Mesenchymal stem cell (in vitro differentiated cells and primary cell): Measurements from ENCODE around the gene TPSG1.
"Not testable (repeated sequence)": the region's sequence is repeated elsewhere in the genome, so short reads cannot be mapped to it uniquely, and the experiment has no call there.

Experiments
- DNase-seq: peaks from one replicate; pipeline ENCODE4 v3.0.0-alpha.2; 2013
- H2AFZ ChIP-seq: one replicate; pipeline ENCODE4 v1.6.1; 2013; ENCODE audit warnings: low read depth, mild to moderate bottlenecking, control low read depth, inconsistent platforms, low read length, moderate library complexity
- H2AK5ac ChIP-seq: 2 replicates; pipeline ENCODE4 v1.6.1; 2013; ENCODE audit warnings: low read length, moderate library complexity, mild to moderate bottlenecking, inconsistent platforms; ENCODE audit not compliant: severe bottlenecking
- H2BK120ac ChIP-seq: one replicate; pipeline ENCODE4 v1.6.1; 2013; ENCODE audit warnings: low read depth, mild to moderate bottlenecking, inconsistent platforms, low read length, moderate library complexity
- H2BK12ac ChIP-seq, 2 experiments: one replicate each; pipeline ENCODE4 v1.6.1; 2013; ENCODE audit warnings: inconsistent platforms in 2 of 2, low read length in 2 of 2, mild to moderate bottlenecking in 2 of 2, moderate library complexity in 2 of 2, control low read depth in 1 of 2
- H2BK15ac ChIP-seq: one replicate; pipeline ENCODE4 v1.6.1; 2013; ENCODE audit warnings: mild to moderate bottlenecking, low read depth, inconsistent platforms; ENCODE audit not compliant: poor library complexity, severe bottlenecking
- H2BK5ac ChIP-seq: 2 replicates; pipeline ENCODE4 v1.6.1; 2013; ENCODE audit warnings: low read depth, mild to moderate bottlenecking, low read length, control low read depth, inconsistent platforms; ENCODE audit not compliant: poor library complexity, severe bottlenecking
- H3K14ac ChIP-seq, 2 experiments: one replicate each; pipeline ENCODE4 v1.6.1; 2013; ENCODE audit warnings: inconsistent platforms in 2 of 2, low read length in 2 of 2, control low read depth in 1 of 2, mild to moderate bottlenecking in 1 of 2, moderate library complexity in 1 of 2
- H3K18ac ChIP-seq, 2 experiments: one replicate each; pipeline ENCODE4 v1.6.1; 2013; ENCODE audit warnings: inconsistent platforms in 2 of 2, low read length in 2 of 2, control low read depth in 1 of 2, low read depth in 1 of 2, mild to moderate bottlenecking in 1 of 2
- H3K23ac ChIP-seq, 2 experiments: one replicate each; pipeline ENCODE4 v1.6.1; 2013; ENCODE audit warnings: inconsistent platforms in 2 of 2, low read length in 2 of 2, mild to moderate bottlenecking in 2 of 2, moderate library complexity in 2 of 2, control low read depth in 1 of 2
- H3K27ac ChIP-seq: 2 replicates; pipeline ENCODE4 v1.5.1; 2013; ENCODE audit warnings: mild to moderate bottlenecking, moderate library complexity, low read length, control low read depth, inconsistent platforms; ENCODE audit not compliant: poor library complexity, severe bottlenecking
- H3K27me3 ChIP-seq, 2 experiments: 2 replicates each; pipeline versions ENCODE4 v1.6.1 to v1.7.0; 2013; ENCODE audit warnings: low read length in 2 of 2, mild to moderate bottlenecking in 2 of 2, moderate library complexity in 2 of 2, control low read depth in 1 of 2, inconsistent platforms in 1 of 2; ENCODE audit not compliant: control insufficient read depth in 1 of 2, insufficient read depth in 1 of 2
- H3K36me3 ChIP-seq, 2 experiments: 2 replicates each; pipeline versions ENCODE4 v1.6.1 to v1.7.0; 2013; ENCODE audit warnings: low read length in 2 of 2, control low read depth in 1 of 2, inconsistent platforms in 1 of 2, low read depth in 1 of 2, mild to moderate bottlenecking in 1 of 2; ENCODE audit not compliant: insufficient read depth in 2 of 2, control insufficient read depth in 1 of 2
- H3K4ac ChIP-seq, 2 experiments: one replicate each; pipeline ENCODE4 v1.6.1; 2013; ENCODE audit warnings: inconsistent platforms in 2 of 2, low read length in 2 of 2, mild to moderate bottlenecking in 2 of 2, moderate library complexity in 2 of 2, control low read depth in 1 of 2, low read depth in 1 of 2
- H3K4me1 ChIP-seq: 2 replicates; pipeline ENCODE4 v1.6.1; 2013; ENCODE audit warnings: low read depth, low read length, control low read depth; ENCODE audit not compliant: control insufficient read depth, insufficient read depth
- H3K4me2 ChIP-seq: 2 replicates; pipeline ENCODE4 v1.6.1; 2013; ENCODE audit warnings: low read length, mild to moderate bottlenecking, inconsistent platforms; ENCODE audit not compliant: poor library complexity, severe bottlenecking
- H3K4me3 ChIP-seq, 2 experiments: 2 replicates each; pipeline versions ENCODE4 v1.5.1 to v1.7.0; 2013; ENCODE audit warnings: low read length in 2 of 2, mild to moderate bottlenecking in 2 of 2, control low read depth in 1 of 2, low read depth in 1 of 2; ENCODE audit not compliant: insufficient read depth in 1 of 2
- H3K79me1 ChIP-seq: replicated peaks from 2 replicates; pipeline ENCODE4 v1.6.1; 2013; ENCODE audit warnings: mild to moderate bottlenecking, control low read depth, low read length, inconsistent platforms; ENCODE audit not compliant: poor library complexity, severe bottlenecking
- H3K9ac ChIP-seq: 2 replicates; pipeline ENCODE4 v1.7.0; 2013; ENCODE audit warnings: mild to moderate bottlenecking, low read length, moderate library complexity
- H3K9me3 ChIP-seq: 2 replicates; pipeline ENCODE4 v1.7.0; 2013; ENCODE audit warnings: mild to moderate bottlenecking, low read length; ENCODE audit not compliant: control insufficient read depth
- H4K8ac ChIP-seq: one replicate; pipeline ENCODE4 v1.6.1; 2013; ENCODE audit warnings: inconsistent platforms, mild to moderate bottlenecking, low read length, moderate library complexity
- H4K91ac ChIP-seq: one replicate; pipeline ENCODE4 v1.6.1; 2013; ENCODE audit warnings: mild to moderate bottlenecking, low read length, inconsistent platforms
- WGBS: methylation state at CpG from one replicate; pipeline ENCODE4 v1.1.7; 2013; ENCODE audit warnings: mixed read lengths; 5-methylcytosine and 5-hydroxymethylcytosine counted together

Gene TPSG1

DNA sequence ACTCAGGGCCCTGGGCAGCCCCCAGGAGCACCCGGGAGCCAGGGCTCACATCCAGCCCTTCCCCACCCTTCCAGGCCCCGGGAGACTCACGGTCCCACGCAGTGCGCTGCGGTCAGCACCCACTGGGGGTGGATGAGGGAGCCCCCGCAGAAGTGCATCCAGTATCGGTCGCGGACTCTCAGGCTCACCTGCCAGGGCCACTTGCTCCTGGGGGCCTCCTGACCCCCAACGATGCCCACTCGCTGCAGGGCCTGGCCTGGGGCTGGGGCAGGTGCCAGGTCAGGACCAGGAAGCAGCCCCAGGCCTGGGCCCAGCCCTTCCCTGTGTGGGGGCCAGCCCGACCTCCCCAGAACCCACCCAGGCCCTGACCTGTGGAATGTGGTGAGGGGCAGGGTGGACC is 4.4 kb upstream of the TPSG1 start:
- H3K23ac ChIP-seq, H3K79me1 ChIP-seq, H3K27ac ChIP-seq, H3K9me3 ChIP-seq, DNase-seq, H3K14ac ChIP-seq, H2BK5ac ChIP-seq, H3K4me2 ChIP-seq, H3K4me3 ChIP-seq, H3K4me1 ChIP-seq, H2BK15ac ChIP-seq, H4K91ac ChIP-seq, H2AFZ ChIP-seq, H2BK120ac ChIP-seq, H2AK5ac ChIP-seq, H3K4ac ChIP-seq, H3K36me3 ChIP-seq, H4K8ac ChIP-seq, H2BK12ac ChIP-seq, H3K9ac ChIP-seq, H3K18ac ChIP-seq, H3K27me3 ChIP-seq: not testable (repeated sequence)
- WGBS: no CpG with 5 or more reads among the region's 13 CpGs

DNA sequence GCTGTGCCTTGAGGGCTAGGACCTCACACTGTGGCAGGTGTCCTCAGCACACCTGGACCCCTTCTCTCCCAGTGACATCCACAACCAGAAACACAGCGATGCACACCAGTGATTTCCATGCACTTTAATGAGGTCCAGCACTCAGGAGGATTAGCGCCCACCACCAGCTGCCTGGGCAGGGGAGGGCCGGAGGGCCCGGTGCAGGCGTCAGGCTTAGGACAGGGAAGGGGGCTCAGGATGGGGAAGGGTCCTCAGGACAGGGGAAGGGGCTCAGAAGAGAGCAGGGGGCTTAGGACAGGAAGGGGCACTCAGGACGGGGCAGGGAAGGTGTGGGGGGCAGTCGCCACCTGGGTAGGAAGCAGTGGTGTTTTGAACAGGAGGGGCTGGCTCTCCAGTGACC is 3.2 kb upstream of the TPSG1 start:
- H3K4ac ChIP-seq, H2BK12ac ChIP-seq, H4K91ac ChIP-seq, H3K27me3 ChIP-seq, H3K36me3 ChIP-seq, H3K23ac ChIP-seq, H3K27ac ChIP-seq, H3K9ac ChIP-seq, H4K8ac ChIP-seq, H3K4me1 ChIP-seq, H2AFZ ChIP-seq, H2BK5ac ChIP-seq, H3K9me3 ChIP-seq, H3K4me2 ChIP-seq, H2BK15ac ChIP-seq, DNase-seq, H3K4me3 ChIP-seq, H2AK5ac ChIP-seq, H3K18ac ChIP-seq, H2BK120ac ChIP-seq, H3K14ac ChIP-seq, H3K79me1 ChIP-seq: not testable (repeated sequence)
- 75% methylated on average over 5 of the region's 7 CpGs for WGBS

DNA sequence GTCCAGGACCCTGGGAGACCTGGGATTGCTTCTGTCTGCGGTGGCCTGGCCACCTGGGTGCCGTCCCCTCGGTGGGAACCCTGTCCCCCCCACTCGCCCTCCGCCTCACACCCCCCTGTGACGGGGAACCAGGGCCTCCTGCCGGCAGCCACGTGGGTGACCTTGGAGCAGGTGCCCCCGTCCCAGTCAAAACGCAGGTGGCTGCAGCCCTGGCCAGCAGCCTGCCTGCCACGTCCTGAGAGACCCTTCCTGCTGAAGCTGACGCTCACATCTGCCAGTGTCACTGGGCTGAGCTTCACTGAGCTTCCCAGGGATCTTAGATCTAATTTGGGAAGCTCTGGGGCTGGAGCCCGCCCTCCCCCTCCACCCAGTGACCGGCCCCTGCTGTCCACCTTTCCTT is 1.6 kb upstream of the TPSG1 start:
- H2BK15ac ChIP-seq, H3K14ac ChIP-seq, H2AK5ac ChIP-seq, H4K8ac ChIP-seq, H3K4me1 ChIP-seq, H2BK5ac ChIP-seq, H3K23ac ChIP-seq, H3K4me2 ChIP-seq, H3K36me3 ChIP-seq, H3K4ac ChIP-seq, H2AFZ ChIP-seq, H3K79me1 ChIP-seq, H3K27ac ChIP-seq, H3K27me3 ChIP-seq, H3K4me3 ChIP-seq, H3K9ac ChIP-seq, H2BK12ac ChIP-seq, H4K91ac ChIP-seq, H2BK120ac ChIP-seq, DNase-seq, H3K18ac ChIP-seq, H3K9me3 ChIP-seq: not testable (repeated sequence)
- WGBS: 57% methylated on average over 11 of the region's 14 CpGs

DNA sequence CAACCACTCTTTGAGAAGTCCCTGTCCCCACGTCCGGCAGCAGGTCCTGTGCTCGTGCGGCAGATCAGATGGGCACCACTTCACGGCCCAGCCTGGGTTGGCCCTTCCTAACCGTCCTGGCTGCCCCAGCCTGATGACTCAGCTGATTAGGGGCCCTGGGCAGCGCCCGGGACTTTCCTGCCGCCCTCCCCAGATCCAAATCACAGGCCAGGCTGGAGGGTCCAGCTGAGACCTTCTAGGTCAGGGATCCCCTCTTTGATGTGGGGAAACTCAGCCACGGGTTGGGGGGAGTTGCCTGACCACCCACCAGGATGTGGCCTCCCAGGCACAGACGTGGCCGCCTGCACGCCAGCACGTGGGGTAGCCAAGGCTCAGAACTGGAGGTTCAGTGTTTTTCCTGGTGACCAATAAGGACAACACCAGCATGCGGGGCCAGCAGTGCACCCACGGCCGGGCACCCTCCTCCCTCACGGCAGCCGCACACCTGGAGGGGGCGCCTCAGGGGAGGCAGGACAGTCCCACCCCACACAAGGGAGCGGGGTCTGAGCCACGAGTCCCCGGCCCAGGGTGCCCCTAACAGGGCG is 752 bp upstream of the TPSG1 start:
- H2AFZ ChIP-seq, H3K27ac ChIP-seq, H3K79me1 ChIP-seq, H3K23ac ChIP-seq, H2BK12ac ChIP-seq, H3K4ac ChIP-seq, H3K36me3 ChIP-seq, H3K4me2 ChIP-seq, H3K18ac ChIP-seq, H3K4me3 ChIP-seq, H4K8ac ChIP-seq, H2BK5ac ChIP-seq, DNase-seq, H2BK120ac ChIP-seq, H3K9ac ChIP-seq, H4K91ac ChIP-seq, H2BK15ac ChIP-seq, H3K9me3 ChIP-seq, H2AK5ac ChIP-seq, H3K14ac ChIP-seq, H3K4me1 ChIP-seq: not testable (repeated sequence)
- WGBS: 72% methylated on average over 19 of the region's 24 CpGs
- peaks cover 0 to 11% of the 10 kb centered on the region in 2 experiments for H3K27me3 ChIP-seq
